Ureter (tissue), 1 donor: ENCODE data around the gene DNM3. TPM values are rescaled to one million over a fixed set of nuclear protein-coding genes. Genes with fewer than 3 reads are reported as not detected.

Experiments
- DNase-seq: peaks from one replicate; pipeline ENCODE4 v3.0.0-alpha.2; 2020; ENCODE audit warnings: low spot score
- total RNA-seq: library from RNA; stranded (reverse); gene quantifications from one replicate; pipeline ENCODE4 v1.2.4, GENCODE V29; 2023
- donor health status: DM: yes; HTN: yes; CAD: no.

DNM3 gene
- total RNA-seq, 1 donor from 2014 or later: 7.9 TPM

GRCh38 chr1:171817511-171818265, 23.6 kb upstream of the DNM3 start:
- DNase-seq: no peak

DNA sequence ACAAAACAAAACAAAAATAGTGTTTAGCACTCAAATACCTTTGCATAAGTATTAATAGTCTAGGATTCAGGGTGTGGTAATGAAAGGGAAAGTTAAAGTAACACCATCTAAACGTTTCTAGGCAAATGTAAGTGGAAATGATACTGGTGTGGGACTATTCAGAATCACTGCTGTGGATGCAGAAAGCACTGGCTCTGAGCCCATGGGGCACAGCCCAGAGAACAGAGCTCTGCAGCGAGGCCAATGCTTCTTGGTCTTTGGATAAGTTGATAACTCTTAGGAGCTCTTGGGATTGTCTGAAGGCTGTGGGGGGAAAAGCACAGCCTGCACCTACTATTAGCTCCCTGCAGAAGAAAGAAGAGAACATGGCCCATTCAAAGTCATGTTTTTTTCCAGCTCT, 21.4 kb upstream of the DNM3 start:
- DNase-seq: no peak

DNA sequence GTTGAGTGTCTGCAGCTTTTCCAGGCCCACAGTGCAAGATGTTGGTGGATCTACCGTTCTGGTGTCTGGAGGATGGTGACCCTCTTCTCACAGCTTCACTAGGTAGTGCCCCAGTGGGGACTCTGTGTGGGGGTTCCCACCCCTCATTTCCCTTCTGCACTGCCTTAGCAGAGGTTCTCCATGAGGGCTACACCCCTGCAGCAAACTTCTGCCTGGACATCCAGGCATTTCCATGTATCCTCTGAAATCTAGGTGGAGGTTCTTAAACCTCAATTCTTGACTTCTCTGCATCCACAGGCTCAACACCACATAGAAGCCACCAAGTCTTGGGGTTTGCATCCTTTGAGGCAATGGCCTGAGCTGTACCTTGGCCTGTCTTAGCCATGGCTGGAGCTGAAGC, 14.3 kb upstream of the DNM3 start:
- DNase-seq: no peak

DNA sequence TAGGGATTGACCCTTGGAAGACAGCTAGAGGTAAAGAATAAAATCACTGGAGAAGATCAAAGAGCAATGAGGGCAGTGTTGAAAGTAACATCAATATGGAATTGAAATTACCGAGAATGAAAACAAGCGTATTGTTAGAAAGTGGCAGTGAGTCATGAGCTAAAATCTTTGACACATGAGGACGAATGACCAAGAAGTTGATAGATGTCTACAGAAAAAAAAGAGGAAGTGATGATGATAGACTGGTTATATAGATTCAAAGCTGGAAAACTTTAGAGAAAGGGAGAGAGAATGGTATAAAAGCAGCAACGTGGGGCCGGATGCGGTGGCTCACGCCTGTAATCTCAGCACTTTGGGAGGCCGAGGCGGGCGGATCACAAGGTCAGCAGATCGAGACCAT, 12.5 kb upstream of the DNM3 start:
- no peak for DNase-seq

- no peak for DNase-seq
Observed at GRCh38 chr1:171833091-171833825, 8.0 kb upstream of the DNM3 start.

GRCh38 chr1:171834821-171835220, 6.5 kb upstream of the DNM3 start:
- no peak for DNase-seq

DNA sequence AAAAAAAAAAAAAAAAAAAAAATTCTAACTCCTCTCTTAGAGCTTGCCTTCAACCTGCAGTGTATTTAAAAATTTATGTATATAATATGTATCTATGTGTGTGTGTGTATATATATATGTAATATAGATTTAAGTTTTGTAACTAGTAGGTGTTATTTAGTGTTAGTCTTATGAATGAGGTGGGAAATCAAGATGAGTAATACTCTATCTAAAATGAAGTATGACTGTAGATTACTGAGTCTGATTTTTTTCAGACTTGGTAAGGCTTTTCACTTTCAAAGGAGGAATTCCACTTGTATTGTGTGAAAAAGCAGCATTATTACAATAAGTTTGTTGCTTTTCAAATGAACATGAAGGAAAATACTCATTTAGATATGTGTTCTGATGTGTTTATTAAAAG, 5.4 kb upstream of the DNM3 start:
- DNase-seq: no peak

DNA sequence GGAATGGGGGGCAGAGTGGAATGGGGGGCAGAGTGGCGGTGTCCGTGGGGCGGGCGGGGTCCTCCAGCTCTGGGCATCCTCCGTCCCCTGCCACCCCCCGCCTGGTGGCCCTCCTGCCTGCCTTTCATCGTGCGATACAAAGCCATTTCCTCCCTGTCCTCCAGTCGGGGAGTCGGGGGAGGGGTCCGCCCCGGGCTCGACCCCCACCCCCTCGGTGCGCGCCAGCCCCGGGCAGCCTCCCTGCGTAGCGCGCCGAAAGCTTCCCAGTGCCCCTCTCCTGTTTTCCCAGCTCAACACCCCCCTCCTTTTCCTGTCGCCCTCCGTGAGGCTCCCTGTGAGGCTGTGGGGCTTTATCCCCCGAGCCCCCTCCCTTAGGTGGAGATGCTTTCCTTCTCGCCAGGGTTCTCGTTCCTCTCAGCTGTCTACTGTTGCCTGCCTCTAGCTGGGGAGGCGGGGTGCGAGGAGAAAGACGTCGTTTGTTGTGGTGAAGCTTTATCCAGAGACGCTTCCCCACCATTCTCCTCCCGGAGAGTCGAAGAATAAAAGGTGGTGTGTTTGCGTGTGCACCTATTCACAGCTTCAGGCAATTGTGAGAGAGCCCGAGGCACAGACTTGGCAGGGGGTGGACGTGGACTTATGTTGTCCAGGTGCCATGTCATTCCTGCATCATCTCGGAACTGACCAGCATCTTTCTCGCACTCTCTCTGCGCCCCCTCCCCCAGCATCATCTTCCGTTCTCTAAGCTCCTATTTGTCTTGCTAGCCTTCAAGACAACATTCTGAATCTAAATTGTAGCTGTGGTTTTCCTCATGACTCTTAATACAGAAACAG, 848 bp downstream of the DNM3 start:
- no peak for DNase-seq

- DNase-seq: no peak
Observed at GRCh38 chr1:171844381-171844780, 3.1 kb downstream of the DNM3 start.

- DNase-seq: no peak
Observed at GRCh38 chr1:171845998-171846397, 4.7 kb downstream of the DNM3 start.

- DNase-seq: no peak
Observed at GRCh38 chr1:171849245-171849898, 8.1 kb downstream of the DNM3 start.

DNA sequence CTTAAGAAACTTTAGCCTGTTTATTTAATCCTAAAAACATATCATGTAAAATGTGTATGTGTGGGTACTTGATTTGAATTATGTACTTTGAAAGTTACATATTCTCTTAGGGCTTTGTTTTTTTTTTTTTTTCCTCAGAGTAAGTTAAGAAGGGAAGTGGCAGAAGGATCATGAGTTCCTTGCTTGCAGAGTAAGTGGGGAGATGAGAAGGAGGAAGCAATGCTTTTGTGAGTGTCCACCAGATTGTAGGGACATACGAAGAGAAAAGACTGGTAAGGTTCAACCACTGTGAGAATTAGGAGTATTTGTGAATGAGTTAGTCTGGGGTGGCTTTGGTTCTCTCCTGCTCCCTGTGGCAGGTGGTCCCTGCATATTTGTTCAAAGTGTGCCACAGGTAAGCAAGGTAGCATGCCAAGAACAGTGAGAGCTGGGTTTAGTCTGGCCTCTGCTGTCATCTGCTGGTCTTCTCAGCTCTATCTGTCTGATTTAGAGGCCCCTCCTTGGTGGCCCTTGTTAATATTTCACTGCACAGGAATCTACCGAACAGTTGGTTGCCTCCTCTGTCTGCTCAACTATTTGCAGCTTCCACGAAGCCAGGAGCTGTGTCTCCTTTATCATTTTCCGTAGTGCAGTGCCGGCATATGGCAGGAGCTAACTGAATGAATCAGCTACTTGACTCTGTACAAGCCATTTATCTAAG, 9.5 kb downstream of the DNM3 start:
- no peak for DNase-seq

DNA sequence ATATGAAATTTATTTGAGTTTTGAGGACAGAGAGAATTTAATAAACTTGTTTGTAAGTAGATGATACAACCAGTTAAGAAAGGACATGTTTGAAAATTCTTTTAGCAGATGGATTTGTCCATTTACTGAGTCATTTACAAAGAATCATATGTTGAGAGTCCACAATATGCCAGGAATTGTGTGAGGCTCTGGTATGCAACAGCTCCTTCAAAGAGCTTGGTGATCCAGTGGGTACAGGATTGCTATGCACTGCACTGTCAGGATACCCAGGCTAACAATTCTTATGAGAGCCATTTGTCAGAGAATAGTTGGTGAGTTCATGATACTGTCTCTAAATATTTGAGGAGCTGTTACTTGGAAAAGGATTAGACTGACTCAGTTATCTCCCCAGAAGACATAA, 11.0 kb downstream of the DNM3 start:
- DNase-seq: no peak

- DNase-seq: no peak
Observed at GRCh38 chr1:171855381-171855780, 14.1 kb downstream of the DNM3 start.

DNA sequence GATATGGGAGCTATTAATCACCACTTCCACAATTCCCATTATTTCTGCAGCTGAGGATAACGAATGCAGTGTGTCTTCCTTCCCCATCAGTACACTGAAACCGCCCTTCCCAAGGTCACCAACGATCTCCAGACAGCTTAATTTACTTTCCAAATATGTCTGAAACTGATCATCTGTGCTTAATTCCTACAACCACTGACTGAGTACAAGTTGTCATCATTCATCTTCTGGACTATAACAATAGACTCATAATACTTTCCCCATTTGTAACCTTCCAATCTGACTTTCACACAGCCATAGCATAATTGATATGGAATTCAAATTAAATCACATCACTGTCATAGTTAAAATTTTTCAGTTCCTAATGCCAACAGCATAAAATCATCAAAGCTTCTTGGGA, 17.4 kb downstream of the DNM3 start:
- DNase-seq: no peak

- no peak for DNase-seq
Observed at GRCh38 chr1:171860696-171861095, 19.4 kb downstream of the DNM3 start.

DNA sequence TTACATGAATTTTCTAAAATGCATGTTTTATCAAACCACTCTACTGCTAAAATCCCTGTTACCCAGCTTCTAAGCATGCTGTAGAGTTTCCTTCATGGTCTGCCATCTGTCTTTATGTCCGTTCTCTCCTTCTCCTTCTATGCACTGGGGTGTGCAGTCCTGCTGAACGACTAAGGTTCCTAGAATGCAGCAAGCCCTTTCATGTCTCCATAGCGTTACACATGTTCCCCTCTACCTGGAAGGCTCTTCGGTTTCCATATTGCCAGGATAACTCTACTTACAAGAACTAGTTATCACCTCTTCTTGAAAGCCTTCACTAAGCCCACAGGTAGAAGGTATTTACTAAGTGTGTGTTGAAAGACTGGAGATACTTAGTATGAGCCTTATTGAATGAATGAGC, 22.2 kb downstream of the DNM3 start:
- no peak for DNase-seq

- no peak for DNase-seq
Observed at GRCh38 chr1:171864308-171864707, 23.0 kb downstream of the DNM3 start.

DNA sequence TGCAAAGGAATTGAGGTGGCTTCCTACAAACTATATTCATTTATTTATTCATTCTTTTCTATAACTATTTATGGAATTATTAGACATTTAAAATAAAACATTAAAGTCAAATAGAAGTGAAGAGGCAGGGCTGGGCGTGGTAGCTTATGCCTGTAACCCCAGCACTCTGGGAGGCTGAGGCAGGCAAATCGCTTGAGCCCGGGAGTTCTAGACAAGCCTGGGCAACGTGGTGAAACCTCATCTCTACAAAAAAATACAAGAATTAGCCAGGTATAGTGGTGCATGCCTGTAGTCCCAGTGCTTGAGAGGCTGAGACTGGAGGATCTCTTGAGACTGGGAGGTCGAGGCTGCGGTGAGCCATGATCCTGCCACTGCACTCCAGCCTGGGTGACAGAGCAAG, 23.8 kb downstream of the DNM3 start:
- no peak for DNase-seq

DNA sequence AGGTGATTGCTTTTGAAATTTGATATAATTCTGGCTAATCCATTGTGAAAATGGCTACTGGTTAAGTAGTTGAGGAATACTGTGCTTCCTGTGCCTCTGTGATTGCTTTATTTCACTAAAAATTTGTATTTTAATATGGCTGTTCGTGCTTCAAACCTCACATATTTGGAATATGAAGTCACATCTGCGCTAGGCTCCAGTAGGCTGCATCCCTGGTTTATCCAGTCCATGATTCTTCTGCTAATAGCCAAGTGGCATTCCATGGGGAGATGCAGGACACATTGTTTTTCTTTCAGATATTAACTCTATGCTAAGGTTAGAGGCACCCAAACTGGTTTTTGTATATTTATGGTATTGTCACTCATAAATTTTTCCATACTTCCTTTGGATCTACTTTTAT, 25.9 kb downstream of the DNM3 start:
- no peak for DNase-seq

GRCh38 chr1:171868217-171868803, 27.0 kb downstream of the DNM3 start:
- DNase-seq: no peak
